Skin epidermis (tissue), 12 donors: ENCODE results near the gene UBL4A.
"Not testable (repeated sequence)": the region's sequence is repeated elsewhere in the genome, so short reads cannot be mapped to it uniquely, and the experiment has no call there.

ENCODE experiments used
- H3K27ac ChIP-seq, 21 experiments: fragments of 200-600 bp; sonication (generic) in 11 of 21; one replicate each; pipeline ENCODE4 v1.5.0; 2020; ENCODE audit warnings: mild to moderate bottlenecking in 3 of 21, inconsistent platforms in 2 of 21, moderate library complexity in 2 of 21
- H3K4me3 ChIP-seq, 7 experiments: fragments of 200-600 bp; sonication (generic) in 2 of 7; one replicate each; pipeline ENCODE4 v1.5.0; 2020; ENCODE audit warnings: inconsistent platforms in 2 of 7, mild to moderate bottlenecking in 2 of 7, moderate library complexity in 1 of 7

The UBL4A gene

DNA sequence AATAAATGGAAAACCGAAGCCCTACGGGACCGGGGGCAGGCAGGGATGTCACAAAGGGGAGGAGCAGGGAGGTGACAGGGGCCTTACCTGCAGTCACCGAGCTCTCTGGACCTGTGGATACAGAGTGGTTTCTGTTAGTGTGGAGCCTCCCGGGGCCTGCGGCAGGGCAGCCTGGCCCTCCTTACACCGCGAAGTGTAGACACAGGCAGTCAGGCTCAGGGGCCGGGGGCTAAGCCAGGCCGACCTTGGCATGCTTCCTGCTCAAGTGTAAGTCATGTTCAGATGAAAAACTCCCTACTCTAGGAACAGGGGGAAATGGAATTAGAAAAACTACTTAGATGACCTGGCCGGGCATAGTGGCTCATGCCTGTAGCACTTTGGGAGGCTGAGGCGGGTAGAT, 25.3 kb upstream of the UBL4A start:
- no peak overlapping the region for H3K27ac ChIP-seq

DNA sequence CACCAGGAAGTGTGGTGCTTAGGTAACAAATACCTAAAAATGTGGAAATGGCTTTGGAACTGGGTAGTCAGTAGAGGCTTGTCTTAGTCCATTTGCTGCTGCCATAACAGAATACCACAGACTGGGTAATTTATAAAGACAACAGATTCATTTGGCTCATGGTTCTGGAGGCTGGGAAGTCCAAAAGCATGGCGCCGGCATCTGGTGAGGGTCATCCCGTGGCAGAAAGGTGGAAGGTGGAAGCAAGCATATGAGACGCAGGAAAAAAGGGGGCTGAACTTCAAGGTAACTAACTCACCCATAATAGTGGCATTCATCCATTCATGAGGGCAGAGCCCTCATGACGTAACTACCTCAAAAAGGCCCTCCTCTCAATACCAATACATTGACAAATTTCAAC, 23.0 kb upstream of the UBL4A start:
- Histone ChIP-seq H3K27ac (no peak overlapping the region), H3K4me3 (no peak overlapping the region)

More for the DNA sequence above, 25.3 kb upstream of the UBL4A start:
- H3K4me3 ChIP-seq = no peak overlapping the region

- no peak overlapping the region for H3K27ac ChIP-seq
- no peak overlapping the region for H3K4me3 ChIP-seq
Measured at GRCh38 chrX:154508384-154508745, 21.9 kb upstream of the UBL4A start.

- Histone ChIP-seq H3K27ac (no peak overlapping the region), H3K4me3 (no peak overlapping the region)
Measured at GRCh38 chrX:154507673-154508383, 21.4 kb upstream of the UBL4A start.

GRCh38 chrX:154506483-154507332, 20.3 kb upstream of the UBL4A start:
- no peak overlapping the region for H3K4me3 ChIP-seq
- H3K27ac ChIP-seq = peak overlapping the region in 1 of 21 experiments; percentile 10

DNA sequence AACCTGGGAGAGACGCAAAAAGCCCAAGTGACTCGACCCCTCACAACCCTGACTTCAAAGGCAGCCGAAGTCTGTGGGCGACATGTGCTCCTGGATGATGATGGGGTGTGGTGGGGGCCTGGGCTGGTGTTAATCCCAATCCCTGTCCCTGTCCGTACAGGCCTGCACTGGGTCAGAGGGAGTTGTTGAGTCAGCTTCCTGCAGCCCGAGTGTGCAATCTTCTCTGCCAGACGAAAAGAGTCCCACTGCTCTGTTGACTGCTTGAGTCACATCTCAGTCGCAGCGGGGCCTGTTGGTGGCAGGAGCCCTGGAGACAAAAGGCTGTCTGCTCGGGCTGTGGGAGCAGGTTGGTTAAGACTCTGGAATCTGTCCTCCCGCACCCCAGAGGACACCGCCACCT, 19.3 kb upstream of the UBL4A start:
- Histone ChIP-seq H3K27ac (no peak overlapping the region), H3K4me3 (no peak overlapping the region)

DNA sequence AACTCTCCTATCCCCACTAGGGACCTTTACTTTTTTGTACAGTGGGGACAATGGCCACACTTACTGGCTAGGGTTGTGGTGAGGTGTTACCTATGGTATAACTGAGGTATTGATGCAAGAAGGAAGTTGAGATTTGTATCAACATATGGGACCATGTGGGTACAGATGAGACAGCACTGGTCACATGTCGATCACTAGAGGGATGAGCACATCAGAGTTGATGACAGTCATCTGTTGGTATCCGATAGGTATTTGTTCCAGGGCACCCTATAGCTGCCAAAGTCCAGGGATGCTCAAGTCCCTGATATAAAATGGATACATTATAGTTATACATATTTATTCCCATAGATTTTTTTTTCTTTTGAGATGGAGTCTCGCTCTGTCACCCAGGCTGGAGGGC, 16.6 kb upstream of the UBL4A start:
- Histone ChIP-seq H3K4me3 (no peak overlapping the region), H3K27ac (no peak overlapping the region)

GRCh38 chrX:154502098-154502497, 15.7 kb upstream of the UBL4A start:
- Histone ChIP-seq H3K27ac (no peak overlapping the region), H3K4me3 (no peak overlapping the region)

GRCh38 chrX:154501423-154501822, 15.0 kb upstream of the UBL4A start:
- H3K4me3 ChIP-seq, H3K27ac ChIP-seq: not testable (repeated sequence)

- not testable (repeated sequence) for H3K27ac ChIP-seq
Measured at GRCh38 chrX:154496591-154497137, 10.2 kb upstream of the UBL4A start.

GRCh38 chrX:154495472-154495922, 9.1 kb upstream of the UBL4A start:
- Histone ChIP-seq H3K4me3 (no peak overlapping the region), H3K27ac (no peak overlapping the region)

More at GRCh38 chrX:154496591-154497137, 10.2 kb upstream of the UBL4A start:
- H3K4me3 ChIP-seq = not testable (repeated sequence)

GRCh38 chrX:154494715-154495114, 8.3 kb upstream of the UBL4A start:
- Histone ChIP-seq H3K27ac (no peak overlapping the region), H3K4me3 (no peak overlapping the region)

DNA sequence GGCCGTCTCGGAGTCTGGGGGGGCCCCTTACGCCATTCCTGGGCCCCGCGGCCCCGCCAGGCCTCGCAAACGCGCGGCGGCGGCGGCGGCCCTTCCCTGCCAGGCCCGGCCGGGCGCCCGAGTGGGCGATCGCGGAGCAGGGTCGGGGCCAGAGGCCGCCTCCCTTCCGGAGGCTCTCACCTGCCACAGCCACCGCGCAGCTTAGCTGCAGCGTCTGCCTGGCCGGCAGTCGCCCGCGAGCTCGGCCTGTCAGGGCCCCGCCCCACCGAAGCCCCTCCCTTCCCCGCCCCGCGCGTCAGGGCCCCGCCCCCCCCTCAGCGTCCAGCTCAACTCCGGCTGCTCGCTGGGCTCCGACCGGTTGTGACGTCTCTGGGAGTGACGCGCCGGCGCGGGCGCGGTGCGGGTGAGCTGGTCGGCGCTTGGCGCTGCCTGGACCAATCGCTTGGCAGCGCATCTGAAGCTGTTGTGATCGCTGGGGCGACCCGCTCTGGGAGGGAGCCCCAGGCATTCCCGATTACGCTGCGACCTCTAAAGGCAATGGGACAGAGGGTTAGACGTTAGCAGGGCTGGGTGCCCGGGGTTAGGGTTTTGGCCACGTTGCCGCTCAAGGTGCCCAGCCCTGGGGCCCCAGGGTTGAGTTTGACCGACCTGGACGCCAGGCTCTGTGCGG, 4.1 kb upstream of the UBL4A start, which contains the start of gene SLC10A3:
Gene SLC10A3 (minus strand): TSS at position 216 of the 670 bp plus-strand sequence. CDS start 1,689 bp downstream, outside the sequence.
- H3K27ac ChIP-seq = peak within 1 kb of the TSS; percentile 78 to 98 (median 91)

GRCh38 chrX:154490021-154490413, 3.6 kb upstream of the UBL4A start:
- Histone ChIP-seq H3K4me3 (peak overlapping the region; percentile 48 to 74 (median 59)), H3K27ac (peak overlapping the region; percentile 78 to 98 (median 91))

More for the DNA sequence above, 4.1 kb upstream of the UBL4A start, which contains the start of gene SLC10A3:
- H3K4me3 ChIP-seq = peak within 1 kb of the TSS; percentile 48 to 74 (median 59)

DNA sequence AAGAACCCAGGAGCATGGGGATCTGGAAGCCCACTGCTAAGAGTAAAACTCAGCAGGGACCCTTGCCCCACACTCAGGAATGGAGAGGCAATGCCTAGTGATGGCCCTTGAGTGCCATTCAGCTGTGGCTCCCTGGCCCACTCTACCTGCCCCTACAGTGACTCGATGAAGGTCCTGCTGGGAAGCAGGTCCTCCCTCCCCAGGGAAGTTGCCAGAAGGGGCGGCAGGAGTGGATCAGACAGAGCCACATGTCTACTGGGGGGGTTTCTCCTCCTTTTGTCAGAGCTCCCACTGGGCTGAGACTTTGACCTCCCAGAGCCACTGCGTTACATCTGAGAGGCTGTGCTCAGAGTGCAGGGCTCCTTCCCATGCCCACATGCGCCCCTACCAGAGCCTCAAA, 2.8 kb upstream of the UBL4A start:
- H3K4me3 ChIP-seq = peak overlapping the region in 6 of 7 experiments; percentile 48 to 74 (median 60)
- peak overlapping the region in 12 of 21 experiments; percentile 39 to 98 (median 94) for H3K27ac ChIP-seq

DNA sequence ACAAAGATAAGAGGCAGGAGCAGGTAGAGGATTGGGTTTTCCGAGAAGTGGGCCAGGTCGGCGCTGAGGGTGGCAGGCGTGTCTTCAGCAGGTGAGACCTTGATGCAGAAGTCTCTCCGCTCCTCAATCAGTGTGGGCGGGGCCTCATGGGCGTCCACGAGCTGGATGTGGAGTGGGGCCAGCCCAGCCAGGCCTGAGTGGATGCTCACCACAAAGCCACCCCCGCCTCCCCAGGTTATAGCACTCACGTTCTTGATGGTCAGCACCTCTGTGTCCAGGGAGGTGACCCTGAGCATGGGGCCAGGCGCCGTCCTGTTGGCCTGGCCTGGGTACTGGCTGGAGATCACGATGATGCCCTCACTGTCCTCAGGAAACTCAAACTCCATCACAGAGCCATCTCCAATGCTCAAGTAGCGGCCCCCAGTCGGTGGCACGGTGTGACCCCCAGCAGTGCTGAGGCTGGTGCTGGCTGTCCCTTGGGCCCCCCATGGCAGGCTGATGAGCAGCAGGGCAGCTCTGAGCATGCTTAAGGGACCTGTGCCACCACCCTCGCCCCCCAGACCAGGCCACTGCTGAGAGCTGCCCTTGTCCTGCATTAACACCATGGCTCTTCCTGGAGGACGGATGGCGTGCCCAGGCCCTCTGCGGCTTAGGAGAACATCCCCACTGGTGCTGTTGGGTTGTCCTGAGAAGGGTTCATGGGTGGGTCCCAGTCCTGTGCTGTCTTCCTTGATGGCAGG, 2.1 kb upstream of the UBL4A start:
- peak overlapping the region in 2 of 21 experiments; percentile 96 to 98 for H3K27ac ChIP-seq
- H3K4me3 ChIP-seq = no peak overlapping the region

- Histone ChIP-seq H3K4me3 (no peak overlapping the region), H3K27ac (peak overlapping the region in 9 of 21 experiments; percentile 55 to 89 (median 76))
Measured at GRCh38 chrX:154487518-154488290, 1.3 kb upstream of the UBL4A start.

DNA sequence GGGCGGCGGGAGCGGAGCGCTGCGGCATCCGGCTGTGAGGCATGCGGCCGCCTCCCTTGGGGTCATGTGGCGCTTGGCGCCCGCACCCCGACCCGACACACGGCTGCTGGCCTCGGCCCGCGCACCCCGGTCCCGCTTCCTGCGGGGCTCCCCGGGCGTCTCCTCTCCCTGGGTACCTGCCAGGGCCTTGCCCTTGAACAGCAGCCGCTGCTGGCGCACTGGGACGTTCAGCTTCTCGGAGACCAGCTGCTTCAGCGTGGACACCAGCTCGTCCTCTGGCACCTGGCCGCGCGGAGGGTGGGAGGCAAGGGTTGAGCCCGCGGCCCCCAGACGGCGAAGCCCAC, 391 bp downstream of the UBL4A start:
- peak overlapping the region; percentile 22 to 91 (median 81) for H3K27ac ChIP-seq
- H3K4me3 ChIP-seq = peak overlapping the region; percentile 52 to 65 (median 58)
